Measurements from ENCODE around the gene GRIN2A. TPM values are rescaled to one million over a fixed set of nuclear protein-coding genes. Genes with fewer than 3 reads are reported as not detected.
"Not testable (repeated sequence)": the region's sequence is repeated elsewhere in the genome, so short reads cannot be mapped to it uniquely, and the experiment has no call there.

The GRIN2A gene
- total and polyA plus RNA-seq, 8 donors: 0.03 to 0.96 (median 0.26) TPM

DNA sequence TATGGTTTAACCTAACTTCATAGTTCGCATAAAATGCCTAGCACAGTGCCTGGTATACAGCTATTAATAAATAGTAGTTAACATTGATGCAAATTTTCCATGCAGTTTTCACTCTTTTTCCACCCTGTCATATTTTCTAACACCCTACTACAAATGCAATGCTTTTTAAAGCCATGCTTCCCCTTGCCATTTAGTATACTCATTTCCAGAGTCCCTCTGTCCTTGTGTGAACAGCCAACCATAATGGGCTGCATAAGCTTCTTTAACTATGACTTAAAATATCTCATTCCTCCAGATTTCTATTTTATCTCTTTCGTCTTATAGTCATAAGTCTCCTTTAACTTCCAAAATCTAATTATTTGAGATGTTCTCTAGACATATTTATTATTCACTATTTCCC, 284.1 kb downstream of the GRIN2A start:
- no peak for ATAC-seq
- H3K27ac ChIP-seq: no peak overlapping the region
- H3K4me1 ChIP-seq: no peaks in the 10 kb centered on the region
- no peaks in the 10 kb centered on the region for H3K9me3 ChIP-seq
- H3K36me3 ChIP-seq: no peaks in the 10 kb centered on the region
- H3K4me3 ChIP-seq: no peak overlapping the region
- TF ChIP-seq, protein P1, sequence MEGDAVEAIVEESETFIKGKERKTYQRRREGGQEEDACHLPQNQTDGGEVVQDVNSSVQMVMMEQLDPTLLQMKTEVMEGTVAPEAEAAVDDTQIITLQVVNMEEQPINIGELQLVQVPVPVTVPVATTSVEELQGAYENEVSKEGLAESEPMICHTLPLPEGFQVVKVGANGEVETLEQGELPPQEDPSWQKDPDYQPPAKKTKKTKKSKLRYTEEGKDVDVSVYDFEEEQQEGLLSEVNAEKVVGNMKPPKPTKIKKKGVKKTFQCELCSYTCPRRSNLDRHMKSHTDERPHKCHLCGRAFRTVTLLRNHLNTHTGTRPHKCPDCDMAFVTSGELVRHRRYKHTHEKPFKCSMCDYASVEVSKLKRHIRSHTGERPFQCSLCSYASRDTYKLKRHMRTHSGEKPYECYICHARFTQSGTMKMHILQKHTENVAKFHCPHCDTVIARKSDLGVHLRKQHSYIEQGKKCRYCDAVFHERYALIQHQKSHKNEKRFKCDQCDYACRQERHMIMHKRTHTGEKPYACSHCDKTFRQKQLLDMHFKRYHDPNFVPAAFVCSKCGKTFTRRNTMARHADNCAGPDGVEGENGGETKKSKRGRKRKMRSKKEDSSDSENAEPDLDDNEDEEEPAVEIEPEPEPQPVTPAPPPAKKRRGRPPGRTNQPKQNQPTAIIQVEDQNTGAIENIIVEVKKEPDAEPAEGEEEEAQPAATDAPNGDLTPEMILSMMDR (IDR thresholded peaks at IDR 0.05): no peak
- no peaks in the 10 kb centered on the region for H3K27me3 ChIP-seq
- DNase-seq: no peak
- intact Hi-C loops (cut with DNase I): no loop called here

DNA sequence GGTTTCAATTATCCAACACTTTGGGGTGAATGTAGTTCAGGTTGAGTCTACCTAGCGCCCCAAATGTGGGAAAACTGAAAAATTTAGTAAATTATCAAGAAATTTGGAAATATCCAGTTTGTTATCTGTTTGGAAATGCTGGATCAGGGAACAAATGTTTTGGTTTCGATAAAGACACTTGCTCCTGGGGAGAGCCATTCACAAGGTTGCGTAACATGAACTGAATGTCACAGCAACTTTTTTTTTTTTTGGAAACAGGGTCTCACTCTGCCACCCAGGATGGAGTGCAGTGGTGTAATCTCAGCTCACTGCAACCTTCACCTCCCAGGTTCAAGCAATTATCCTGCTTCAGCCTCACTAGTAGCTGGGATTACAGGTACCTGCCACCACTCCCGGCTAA, 286.4 kb downstream of the GRIN2A start:
- Histone ChIP-seq H3K27me3 (no peaks in the 10 kb centered on the region), H3K9me3 (no peaks in the 10 kb centered on the region), H3K4me1 (no peaks in the 10 kb centered on the region), H3K4me3 (no peak overlapping the region), H3K27ac (no peak overlapping the region), H3K36me3 (no peaks in the 10 kb centered on the region)
- intact Hi-C loops (cut with DNase I): no loop called here
- TF ChIP-seq, protein P1 (IDR thresholded peaks at IDR 0.05): no peak
- ATAC-seq (no peak), DNase-seq (no peak)

DNA sequence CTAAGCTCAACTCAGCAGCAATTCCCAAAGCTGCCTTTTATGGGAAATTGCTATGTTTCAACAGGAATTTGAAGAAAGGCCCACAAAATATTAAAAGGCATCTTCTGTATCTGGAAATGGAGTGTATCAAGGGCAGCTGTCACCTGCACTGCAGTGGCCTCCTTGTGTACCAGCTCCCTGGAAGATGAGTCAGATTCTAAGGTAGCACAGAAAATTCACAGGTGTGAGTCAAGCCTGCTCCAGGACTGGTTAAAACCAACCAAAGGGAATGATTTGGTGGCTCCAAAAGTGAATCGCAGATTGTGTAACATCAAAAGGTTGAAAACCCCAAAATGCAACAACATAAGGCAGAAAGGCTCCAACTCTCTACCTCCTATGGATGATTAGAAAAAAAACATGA, 296.4 kb downstream of the GRIN2A start:
- Histone ChIP-seq H3K4me3 (no peak overlapping the region), H3K9me3 (no peaks in the 10 kb centered on the region), H3K36me3 (no peaks in the 10 kb centered on the region), H3K27me3 (no peaks in the 10 kb centered on the region), H3K27ac (no peak overlapping the region), H3K4me1 (no peaks in the 10 kb centered on the region)
- DNase-seq (no peak), ATAC-seq (no peak)
- intact Hi-C loops (cut with DNase I): no loop called here
- TF ChIP-seq, protein P1 (IDR thresholded peaks at IDR 0.05): no peak

- H3K9me3 ChIP-seq: no peaks in the 10 kb centered on the region
Measured at GRCh38 chr16:9885467-9885866, 296.8 kb downstream of the GRIN2A start.

DNA sequence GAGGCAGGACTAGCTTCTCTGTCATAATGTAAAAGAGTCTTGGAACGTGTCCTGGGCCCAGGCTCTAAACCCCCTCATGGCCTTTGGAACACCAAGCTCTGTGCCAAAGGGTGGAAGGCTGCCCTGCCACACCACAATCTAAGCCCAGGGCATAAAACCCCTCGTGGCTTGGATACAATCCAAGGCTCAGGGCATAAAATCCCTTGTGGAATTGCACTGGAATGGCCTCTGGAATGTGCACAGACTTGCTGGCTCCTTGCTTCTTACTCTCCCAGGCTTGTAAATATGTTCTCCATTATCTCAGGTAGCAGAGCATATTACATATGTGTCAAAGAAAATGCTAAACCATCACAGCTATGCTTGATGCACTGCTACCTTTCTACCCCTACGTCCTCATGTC, 306.2 kb downstream of the GRIN2A start:
- H3K4me1 ChIP-seq; ATAC-seq; DNase-seq; H3K36me3 ChIP-seq; H3K27me3 ChIP-seq; H3K9me3 ChIP-seq; H3K4me3 ChIP-seq; H3K27ac ChIP-seq; intact Hi-C loops (cut with DNase I): not testable (repeated sequence)

More at GRCh38 chr16:9885467-9885866, 296.8 kb downstream of the GRIN2A start:
- TF ChIP-seq, protein P1 (IDR thresholded peaks at IDR 0.05): no peak
- H3K27me3 ChIP-seq: no peaks in the 10 kb centered on the region
- intact Hi-C loops (cut with DNase I): no loop called here
- no peaks in the 10 kb centered on the region for H3K36me3 ChIP-seq
- H3K4me3 ChIP-seq: no peak overlapping the region
- H3K27ac ChIP-seq: no peak overlapping the region
- ATAC-seq: no peak
- DNase-seq: peak in 1 of 4 donors; percentile 3
- H3K4me1 ChIP-seq: no peaks in the 10 kb centered on the region

DNA sequence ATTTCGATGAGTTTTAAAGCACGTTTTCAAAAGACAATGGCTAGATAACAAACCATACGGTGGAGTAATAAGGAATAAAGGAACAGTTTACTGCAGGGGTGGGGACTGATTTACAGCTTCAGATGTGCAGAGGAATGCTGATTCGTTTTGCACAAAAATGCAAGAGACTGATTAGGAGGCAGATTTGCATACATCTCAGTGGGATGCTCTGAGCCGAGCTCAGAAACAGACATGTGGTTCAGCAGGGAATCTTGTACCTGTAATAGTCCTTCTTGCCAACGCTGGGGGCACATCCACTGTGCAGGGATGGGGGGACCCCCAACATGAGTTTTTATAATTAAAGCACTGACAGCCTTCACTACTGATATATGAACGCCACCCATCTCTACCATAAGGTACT, 308.0 kb downstream of the GRIN2A start:
- ATAC-seq (no peak), DNase-seq (no peak)
- Histone ChIP-seq H3K4me1 (no peaks in the 10 kb centered on the region), H3K27me3 (no peaks in the 10 kb centered on the region), H3K9me3 (no peaks in the 10 kb centered on the region), H3K4me3 (no peak overlapping the region), H3K27ac (no peak overlapping the region), H3K36me3 (no peaks in the 10 kb centered on the region)
- TF ChIP-seq, protein P1 (IDR thresholded peaks at IDR 0.05): no peak
- intact Hi-C loops (cut with DNase I): no loop called here

Measured in left lung (tissue), 10 donors.